Kidney epithelial cell (primary cell): Measurements from ENCODE around the gene UHRF1. TPM values are rescaled to one million over a fixed set of nuclear protein-coding genes. Genes with fewer than 3 reads are reported as not detected.

ENCODE experiments used
- DNase-seq: peaks from one replicate; pipeline ENCODE4 v3.0.0-alpha.2; 2010; ENCODE audit warnings: low read depth
- H3K27me3 ChIP-seq: 2 replicates; pipeline ENCODE4 v1.6.0; 2011; ENCODE audit warnings: low read length; ENCODE audit not compliant: control insufficient read depth, insufficient read depth
- H3K36me3 ChIP-seq: 2 replicates; pipeline ENCODE4 v1.5.1; 2011; ENCODE audit warnings: low read length; ENCODE audit not compliant: control insufficient read depth, insufficient read depth
- H3K4me3 ChIP-seq: 2 replicates; pipeline ENCODE4 v1.5.1; 2011; ENCODE audit warnings: low read depth, mild to moderate bottlenecking, control low read depth, low read length
- total RNA-seq: library from RNA; depleted of rRNA; stranded (reverse); fragments of >200 nt; gene quantifications from 2 replicates; pipeline ENCODE4 v1.2.3, GENCODE V29; 2015
- TF ChIP-seq, protein P1 (sequence below): IDR thresholded peaks from 2 replicates; pipeline ENCODE4 v1.5.1; 2011; ENCODE audit warnings: mild to moderate bottlenecking, moderate library complexity, low read length, control low read depth, inconsistent platforms; ENCODE audit not compliant: insufficient read depth, poor library complexity, severe bottlenecking

Gene UHRF1
- total RNA-seq, 1 donor from 2014 or later: 21.2 TPM

DNA sequence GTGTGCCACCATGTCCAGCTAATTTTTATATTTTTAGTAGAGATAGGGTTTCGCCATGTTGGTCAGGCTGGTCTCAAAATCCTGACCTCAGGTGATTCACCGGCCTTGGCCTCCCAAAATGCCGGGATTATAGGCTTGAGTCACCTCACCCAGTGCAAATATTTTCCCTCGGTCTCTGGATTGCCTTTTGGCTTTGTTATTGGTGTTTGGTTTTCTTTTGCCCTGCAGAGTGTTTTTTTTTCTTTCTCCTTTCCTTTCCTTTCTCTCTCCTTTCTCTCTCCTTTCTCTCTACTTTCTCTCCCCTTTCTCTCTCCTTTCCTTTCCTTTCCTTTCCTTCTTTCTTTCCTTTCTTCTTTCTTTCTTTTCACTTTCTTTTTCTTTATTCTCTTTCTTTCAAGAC, 92.8 kb downstream of the UHRF1 start:
- H3K27me3 ChIP-seq: no peaks in the 10 kb centered on the region
- no peak overlapping the region for H3K4me3 ChIP-seq
- TF ChIP-seq, protein P1, sequence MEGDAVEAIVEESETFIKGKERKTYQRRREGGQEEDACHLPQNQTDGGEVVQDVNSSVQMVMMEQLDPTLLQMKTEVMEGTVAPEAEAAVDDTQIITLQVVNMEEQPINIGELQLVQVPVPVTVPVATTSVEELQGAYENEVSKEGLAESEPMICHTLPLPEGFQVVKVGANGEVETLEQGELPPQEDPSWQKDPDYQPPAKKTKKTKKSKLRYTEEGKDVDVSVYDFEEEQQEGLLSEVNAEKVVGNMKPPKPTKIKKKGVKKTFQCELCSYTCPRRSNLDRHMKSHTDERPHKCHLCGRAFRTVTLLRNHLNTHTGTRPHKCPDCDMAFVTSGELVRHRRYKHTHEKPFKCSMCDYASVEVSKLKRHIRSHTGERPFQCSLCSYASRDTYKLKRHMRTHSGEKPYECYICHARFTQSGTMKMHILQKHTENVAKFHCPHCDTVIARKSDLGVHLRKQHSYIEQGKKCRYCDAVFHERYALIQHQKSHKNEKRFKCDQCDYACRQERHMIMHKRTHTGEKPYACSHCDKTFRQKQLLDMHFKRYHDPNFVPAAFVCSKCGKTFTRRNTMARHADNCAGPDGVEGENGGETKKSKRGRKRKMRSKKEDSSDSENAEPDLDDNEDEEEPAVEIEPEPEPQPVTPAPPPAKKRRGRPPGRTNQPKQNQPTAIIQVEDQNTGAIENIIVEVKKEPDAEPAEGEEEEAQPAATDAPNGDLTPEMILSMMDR: no peak
- DNase-seq: no peak
- no peaks in the 10 kb centered on the region for H3K36me3 ChIP-seq

DNA sequence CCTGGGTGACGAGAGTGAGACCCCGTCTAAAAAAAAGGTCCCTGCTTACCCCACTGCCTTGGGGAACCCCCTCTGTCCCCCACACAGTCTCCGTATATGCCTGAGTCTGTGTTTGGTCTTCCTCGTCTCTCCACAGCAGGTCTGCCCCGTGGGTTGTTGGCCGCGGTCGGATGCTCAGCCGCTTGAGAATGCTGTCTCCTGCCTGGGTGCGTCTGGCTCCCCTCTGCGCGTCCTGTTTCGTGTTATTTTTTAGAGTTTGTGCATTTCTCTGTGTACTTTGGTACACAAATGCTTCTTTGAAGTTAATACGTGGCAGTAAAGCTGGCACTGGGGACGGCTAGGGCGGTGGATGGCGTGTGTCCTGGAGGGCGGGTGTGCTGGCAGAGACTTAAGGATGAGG, 94.5 kb downstream of the UHRF1 start:
- DNase-seq: no peak
- no peaks in the 10 kb centered on the region for H3K36me3 ChIP-seq
- TF ChIP-seq, protein P1: no peak
- no peak overlapping the region for H3K4me3 ChIP-seq
- no peaks in the 10 kb centered on the region for H3K27me3 ChIP-seq

DNA sequence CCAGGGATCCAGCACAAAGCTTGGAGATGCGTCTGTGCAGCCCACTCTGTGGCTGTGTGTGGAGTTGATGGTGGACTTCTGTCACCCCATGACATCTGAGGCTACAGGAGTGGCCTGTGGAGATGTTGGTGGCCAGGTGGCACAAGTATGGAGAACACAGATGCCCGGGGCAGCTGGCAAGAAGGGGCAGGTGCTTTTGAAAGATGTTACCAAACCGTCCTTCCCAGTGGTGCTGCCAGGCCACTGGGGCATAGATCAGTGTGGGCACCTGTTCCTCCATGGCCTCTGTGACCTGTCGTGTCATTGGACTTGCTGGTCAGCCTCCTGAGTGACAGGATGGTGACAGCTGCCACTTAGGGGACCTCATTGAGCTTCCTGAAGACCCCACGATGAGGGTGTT, 95.8 kb downstream of the UHRF1 start:
- H3K36me3 ChIP-seq: no peaks in the 10 kb centered on the region
- H3K27me3 ChIP-seq: no peaks in the 10 kb centered on the region
- H3K4me3 ChIP-seq: no peak overlapping the region
- TF ChIP-seq, protein P1: no peak
- DNase-seq: no peak

DNA sequence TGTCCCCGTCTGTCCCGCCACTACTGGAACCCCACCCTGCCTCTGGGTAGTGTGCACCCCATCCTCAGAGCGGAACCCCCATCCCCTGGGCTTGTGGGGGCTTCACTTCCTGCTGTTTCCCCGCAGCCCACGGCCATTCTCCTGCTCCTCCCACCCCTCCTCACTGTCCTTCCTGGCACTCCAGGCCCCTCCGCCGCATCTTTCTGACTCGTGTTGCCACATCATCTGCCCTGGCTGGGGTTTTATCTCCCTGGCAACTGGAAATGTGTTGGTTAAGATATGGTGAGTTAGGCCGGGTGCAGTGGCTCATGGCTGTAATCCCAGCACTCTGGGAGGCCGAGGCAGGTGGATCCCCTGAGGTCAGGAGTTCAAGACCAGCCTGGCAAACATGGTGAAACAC, 96.9 kb downstream of the UHRF1 start:
- TF ChIP-seq, protein P1: no peak
- no peaks in the 10 kb centered on the region for H3K36me3 ChIP-seq
- no peak overlapping the region for H3K4me3 ChIP-seq
- no peaks in the 10 kb centered on the region for H3K27me3 ChIP-seq
- DNase-seq: no peak

DNA sequence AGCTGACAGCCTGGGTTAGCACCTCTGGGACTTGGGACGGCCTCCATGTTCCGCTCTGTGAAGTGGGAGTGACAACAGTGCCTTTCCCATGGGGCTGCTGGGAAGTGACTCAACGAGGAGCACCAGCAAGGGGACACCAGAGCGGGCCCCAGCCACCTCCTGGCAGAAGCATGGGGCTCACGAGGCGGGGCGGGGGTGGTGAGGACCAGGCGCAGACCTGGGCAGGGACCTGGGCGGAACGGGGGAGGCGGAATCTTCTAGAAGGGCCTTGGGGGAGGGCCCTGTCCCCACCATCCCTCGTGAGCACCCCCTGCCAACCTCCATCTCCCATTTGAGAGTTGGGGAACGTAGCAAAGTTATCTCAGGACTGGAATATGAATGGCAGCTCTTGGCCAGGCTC, 97.5 kb downstream of the UHRF1 start:
- no peaks in the 10 kb centered on the region for H3K27me3 ChIP-seq
- no peak overlapping the region for H3K4me3 ChIP-seq
- TF ChIP-seq, protein P1: no peak

More for the DNA sequence above, 97.5 kb downstream of the UHRF1 start:
- no peaks in the 10 kb centered on the region for H3K36me3 ChIP-seq
- DNase-seq: no peak

Other genes starting within 250 kb of the UHRF1 start
- 148 and 173 TPM in 2 replicates for gene MYDGF, start 239.2 kb upstream of the UHRF1 start, total RNA-seq
- 67.8 and 128 TPM in 2 replicates for gene DPP9, start 185.7 kb upstream of the UHRF1 start, total RNA-seq
- gene FEM1A, start 117.8 kb upstream of the UHRF1 start, total RNA-seq: 21.0 and 21.4 TPM in 2 replicates
- 16.0 and 19.2 TPM in 2 replicates for gene TICAM1, start 77.8 kb upstream of the UHRF1 start, total RNA-seq
- 59.5 and 111 TPM in 2 replicates for gene PLIN3, start 41.8 kb upstream of the UHRF1 start, total RNA-seq
- gene ARRDC5, start 6.6 kb upstream of the UHRF1 start, total RNA-seq: not detected in 2 replicates
- 21.2 and 28.1 TPM in 2 replicates for gene KDM4B, start 59.6 kb downstream of the UHRF1 start, total RNA-seq